NCI-H2227 (cell line): ENCODE results near the gene UGT1A4.

ENCODE experiments used
- DNase-seq: peaks from one replicate; lab custom pipeline; 2025; ENCODE audit not compliant: unreplicated experiment; lab: John Stamatoyannopoulos, UW

The UGT1A4 gene

DNA sequence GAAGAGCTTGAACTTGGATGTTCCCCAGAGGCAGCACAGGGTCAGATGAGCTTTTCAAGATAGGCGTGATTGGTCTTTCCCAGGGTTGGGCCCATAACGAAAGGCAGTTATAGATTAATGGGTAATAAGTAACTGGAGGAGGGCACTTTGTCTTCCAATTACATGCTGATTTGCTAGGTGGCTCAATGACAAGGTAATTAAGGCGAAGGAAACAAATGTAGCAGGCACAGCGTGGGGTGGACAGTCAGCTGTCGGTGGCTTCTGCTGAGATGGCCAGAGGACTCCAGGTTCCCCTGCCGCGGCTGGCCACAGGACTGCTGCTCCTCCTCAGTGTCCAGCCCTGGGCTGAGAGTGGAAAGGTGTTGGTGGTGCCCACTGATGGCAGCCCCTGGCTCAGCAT, at the start of gene UGT1A4:
TSS of gene UGT1A4 (plus strand) at position 185 of the 400 bp plus-strand sequence. CDS start at position 270, 85 bp downstream.
- no peak for DNase-seq

DNA sequence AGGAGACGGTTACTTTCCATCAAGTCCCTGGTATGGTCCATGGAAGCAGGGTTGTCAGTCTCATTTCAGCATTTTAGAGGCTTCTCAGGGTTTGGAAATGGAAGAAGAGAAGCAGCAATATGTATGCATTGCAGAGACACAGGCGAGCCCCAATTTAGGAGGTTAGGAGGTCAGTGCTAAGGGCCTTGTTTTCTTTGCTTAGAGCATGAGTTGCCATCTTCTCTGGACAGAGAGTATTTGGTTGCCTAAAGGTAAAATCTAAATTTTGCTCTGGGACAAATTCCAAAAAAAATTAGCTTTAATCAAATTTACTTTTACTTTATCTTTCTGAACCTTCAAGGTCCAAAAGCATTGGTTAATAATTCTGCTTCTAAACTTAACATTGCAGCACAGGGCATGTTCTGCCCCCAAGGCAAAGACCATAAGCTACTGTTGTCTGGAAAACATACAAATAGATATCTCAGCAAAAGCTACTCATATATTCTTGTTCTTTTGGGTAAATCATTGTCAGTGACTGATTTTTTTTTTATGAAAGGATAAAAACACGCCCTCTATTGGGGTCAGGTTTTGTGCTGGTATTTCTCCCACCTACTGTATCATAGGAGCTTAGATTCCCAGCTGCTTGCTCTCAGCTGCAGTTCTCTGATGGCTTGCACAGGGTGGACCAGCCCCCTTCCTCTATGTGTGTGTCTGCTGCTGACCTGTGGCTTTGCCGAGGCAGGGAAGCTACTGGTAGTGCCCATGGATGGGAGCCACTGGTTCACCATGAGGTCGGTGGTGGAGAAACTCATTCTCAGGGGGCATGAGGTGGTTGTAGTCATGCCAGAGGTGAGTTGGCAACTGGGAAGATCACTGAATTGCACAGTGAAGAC, 47.0 kb upstream of the UGT1A4 start, which contains the start of gene UGT1A9:
TSS of gene UGT1A9 (plus strand) at position 609 of the 872 bp plus-strand sequence. CDS start at position 646, 37 bp downstream.
- no peak for DNase-seq

- no peak for DNase-seq
These were observed 45.6 kb upstream of the UGT1A4 start for GRCh38 chr2:233672886-233673285.

- no peak for DNase-seq
These were observed 44.6 kb upstream of the UGT1A4 start for GRCh38 chr2:233673896-233674295.

DNA sequence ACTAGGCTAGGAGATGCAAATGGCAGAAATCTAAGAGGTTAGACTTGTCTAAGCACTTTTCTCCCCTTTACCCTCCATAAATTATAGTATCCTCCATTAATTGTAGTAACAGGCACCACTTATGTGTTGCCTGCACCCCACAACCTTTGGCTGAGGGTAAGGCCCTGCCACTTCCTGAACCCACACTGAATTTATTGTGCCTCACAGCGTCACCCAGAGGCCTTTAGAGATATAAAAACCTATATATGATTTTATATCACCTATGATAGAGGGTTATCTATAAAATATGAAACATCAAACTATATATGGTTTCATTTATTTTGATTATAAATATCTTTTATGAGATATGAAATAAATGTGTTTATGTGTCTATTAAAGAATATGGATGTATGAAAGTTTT, 44.2 kb upstream of the UGT1A4 start:
- DNase-seq, result no peak

- no peak for DNase-seq
These were observed 43.5 kb upstream of the UGT1A4 start for GRCh38 chr2:233674995-233675394.

DNA sequence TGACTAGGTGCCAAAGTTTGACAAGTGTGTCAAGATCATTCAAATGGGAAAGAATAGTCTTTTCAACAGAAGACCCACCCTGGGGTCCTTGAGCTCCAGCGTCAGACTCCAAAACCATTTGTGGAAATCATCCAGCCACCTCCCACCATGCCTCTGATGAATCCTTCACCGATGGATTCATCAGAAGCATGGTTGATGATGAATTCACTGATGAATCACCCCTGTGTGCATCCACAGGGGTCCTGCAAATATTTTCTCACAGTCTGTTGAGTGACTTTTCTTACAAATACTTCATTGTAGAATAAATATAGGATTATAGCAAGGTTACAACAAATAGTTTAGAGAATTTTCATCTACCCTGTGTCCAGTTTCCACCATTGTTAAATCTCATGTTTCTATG, 42.5 kb upstream of the UGT1A4 start:
- DNase-seq, result no peak

DNA sequence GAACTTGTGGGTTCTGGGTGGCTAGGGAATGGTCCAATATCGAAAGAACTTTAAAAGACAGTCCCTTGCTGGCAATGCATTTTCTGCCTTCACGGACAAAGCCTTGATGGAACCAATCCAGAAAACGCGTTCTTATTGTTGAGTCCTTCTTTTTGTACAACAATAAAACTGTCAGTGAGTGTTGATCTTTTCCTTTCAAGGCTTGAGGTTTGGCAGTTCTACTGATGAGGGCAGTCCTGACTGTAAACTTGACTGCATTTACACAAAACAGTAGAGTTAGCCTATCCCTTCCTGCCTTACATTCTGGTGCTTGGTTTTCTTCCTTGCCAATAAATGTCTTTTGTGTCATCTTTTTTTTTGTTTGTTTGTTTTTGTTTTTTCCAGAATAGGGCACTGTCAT, 39.3 kb upstream of the UGT1A4 start:
- no peak for DNase-seq

DNA sequence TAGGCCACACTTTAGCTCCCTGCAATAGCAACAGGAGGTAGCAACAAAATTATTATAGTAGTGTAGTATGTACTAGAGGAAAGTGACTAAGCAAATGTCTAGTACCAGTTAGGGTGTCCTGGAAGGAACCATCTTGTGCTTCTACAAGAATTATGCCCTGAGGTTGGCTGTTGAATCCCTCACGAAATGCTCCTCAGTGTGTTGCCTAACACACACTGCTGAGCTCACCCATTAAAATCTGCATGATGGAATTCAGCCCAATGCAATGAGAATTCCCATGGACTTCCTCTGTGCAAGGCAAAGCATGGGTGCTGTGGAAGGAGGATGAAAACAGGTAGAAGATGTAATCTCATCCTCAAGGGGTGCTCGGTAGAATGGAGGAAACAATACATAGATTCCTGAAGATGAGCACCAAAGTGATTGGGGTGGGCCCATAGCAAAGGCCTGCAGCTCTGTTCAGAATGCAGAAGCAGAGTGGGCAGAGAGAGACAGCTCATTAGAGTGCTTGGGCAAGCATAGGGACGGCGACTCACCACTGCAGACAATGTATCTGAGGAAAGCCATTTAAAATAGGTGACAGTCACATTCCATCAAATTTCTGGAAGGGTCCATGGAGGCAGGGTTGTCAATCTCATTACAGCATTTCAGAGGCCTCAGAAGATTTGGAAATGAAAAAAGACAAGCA, 38.0 kb upstream of the UGT1A4 start:
- no peak for DNase-seq

GRCh38 chr2:233681521-233682099, 36.9 kb upstream of the UGT1A4 start, which contains the start of gene UGT1A7:
TSS of gene UGT1A7 (plus strand) at chr2:233681901. CDS start at chr2:233681938, 37 bp downstream.
- no peak for DNase-seq

DNA sequence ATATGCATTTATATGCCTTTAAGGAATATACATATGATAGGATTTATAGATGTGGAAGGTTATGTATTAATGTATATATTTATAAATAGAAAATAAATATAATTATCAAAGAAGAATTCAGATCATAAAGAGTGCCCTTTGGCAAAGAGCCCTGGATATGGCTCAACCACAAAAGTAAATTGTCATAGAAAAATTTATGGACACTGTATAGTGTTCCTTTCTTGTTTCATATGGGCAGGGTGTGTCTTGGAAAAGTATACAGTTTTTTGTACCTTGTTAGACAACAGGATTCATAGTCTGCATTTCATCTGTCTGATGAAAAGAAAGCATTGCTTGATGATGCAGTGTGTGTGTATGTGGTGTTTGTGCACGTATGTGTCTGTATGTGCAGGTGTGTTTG, 33.9 kb upstream of the UGT1A4 start:
- no peak for DNase-seq

- no peak for DNase-seq
These were observed 31.6 kb upstream of the UGT1A4 start for GRCh38 chr2:233686928-233687327.

- no peak for DNase-seq
These were observed 30.2 kb upstream of the UGT1A4 start for GRCh38 chr2:233688341-233688740.

DNA sequence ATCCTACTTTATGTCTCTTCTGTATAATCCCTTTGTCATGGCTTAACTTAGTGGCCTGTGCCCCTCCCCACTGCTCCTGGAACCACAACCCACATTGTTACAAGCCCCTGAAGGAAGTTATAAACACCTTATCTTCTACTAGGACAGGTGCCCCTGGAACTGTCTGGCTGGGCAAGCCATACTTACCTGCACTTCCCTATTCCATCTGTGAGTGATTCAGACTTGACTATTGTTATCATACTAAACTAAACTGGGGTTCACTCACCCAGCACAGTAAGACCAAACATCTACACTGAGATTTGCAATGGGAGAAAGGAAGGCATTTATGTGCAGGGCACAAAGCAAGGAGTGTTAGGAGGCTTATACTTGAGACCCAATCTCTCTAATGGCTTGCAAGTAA, 29.5 kb upstream of the UGT1A4 start:
- DNase-seq, result no peak

DNA sequence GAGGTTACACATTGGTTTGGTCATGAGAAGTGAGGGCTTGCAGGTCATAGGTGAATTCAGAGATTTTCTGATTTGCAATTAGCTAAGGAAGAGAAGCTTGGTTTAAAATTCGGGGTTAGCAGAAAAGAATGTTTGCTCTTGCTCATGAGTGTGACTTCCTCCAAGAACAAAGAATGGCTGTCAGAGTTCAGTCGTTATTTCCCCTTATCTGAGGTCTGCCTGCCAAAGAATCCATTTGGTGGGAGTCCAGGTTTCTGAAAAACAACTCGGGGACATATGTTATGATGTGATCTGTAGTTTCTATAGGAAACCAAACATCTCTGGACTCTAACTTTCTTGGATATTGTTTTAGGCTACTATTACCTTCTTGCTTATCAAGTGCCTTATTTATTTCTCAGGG, 29.0 kb upstream of the UGT1A4 start:
- DNase-seq, result no peak

DNA sequence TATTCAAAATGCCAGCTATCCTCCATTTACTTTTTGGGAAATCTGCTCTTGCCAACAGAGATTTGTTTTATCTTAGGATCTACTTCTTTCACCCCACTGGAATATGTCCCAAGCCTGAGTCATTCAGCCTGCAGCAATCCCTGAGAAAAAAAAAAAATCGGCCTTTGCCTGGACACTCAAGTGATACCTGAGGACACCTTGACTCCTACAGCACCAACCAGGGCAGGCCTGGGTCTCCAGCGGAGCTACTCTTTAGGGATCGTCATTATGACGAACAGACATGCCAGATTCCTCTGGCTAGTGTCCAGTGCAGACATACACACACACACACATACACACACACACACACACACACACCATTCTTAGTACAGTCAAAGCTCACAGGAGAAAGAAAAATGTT, 28.1 kb upstream of the UGT1A4 start:
- no peak for DNase-seq

GRCh38 chr2:233691443-233692433, 26.8 kb upstream of the UGT1A4 start:
- no peak for DNase-seq

GRCh38 chr2:233692648-233693047, 25.9 kb upstream of the UGT1A4 start, which contains the start of gene UGT1A6:
TSS of gene UGT1A6 (plus strand) at chr2:233692890. CDS start at chr2:233693005, 115 bp downstream.
- DNase-seq, result no peak

- DNase-seq, result no peak
These were observed 24.6 kb upstream of the UGT1A4 start for GRCh38 chr2:233693963-233694362.

GRCh38 chr2:233698740-233699139, 19.8 kb upstream of the UGT1A4 start:
- DNase-seq, result no peak
